GM12873 (cell line): ENCODE measurements around the gene EIF4G1.
A peak's percentile ranks its signal among the peaks of the same experiment; 100 is the strongest.

Source experiments
- CTCF ChIP-seq: IDR thresholded peaks from 2 replicates; pipeline ENCODE4 v1.5.1; 2012; ENCODE audit warnings: low read depth, mild to moderate bottlenecking, moderate library complexity, low read length, control low read depth; ENCODE audit not compliant: insufficient read depth; ENCODE audit errors: missing control alignments

Gene EIF4G1

GRCh38 chr3:184344579-184345316 lies 30.3 kb downstream of the EIF4G1 start:
- no peak for TF ChIP-seq CTCF

DNA sequence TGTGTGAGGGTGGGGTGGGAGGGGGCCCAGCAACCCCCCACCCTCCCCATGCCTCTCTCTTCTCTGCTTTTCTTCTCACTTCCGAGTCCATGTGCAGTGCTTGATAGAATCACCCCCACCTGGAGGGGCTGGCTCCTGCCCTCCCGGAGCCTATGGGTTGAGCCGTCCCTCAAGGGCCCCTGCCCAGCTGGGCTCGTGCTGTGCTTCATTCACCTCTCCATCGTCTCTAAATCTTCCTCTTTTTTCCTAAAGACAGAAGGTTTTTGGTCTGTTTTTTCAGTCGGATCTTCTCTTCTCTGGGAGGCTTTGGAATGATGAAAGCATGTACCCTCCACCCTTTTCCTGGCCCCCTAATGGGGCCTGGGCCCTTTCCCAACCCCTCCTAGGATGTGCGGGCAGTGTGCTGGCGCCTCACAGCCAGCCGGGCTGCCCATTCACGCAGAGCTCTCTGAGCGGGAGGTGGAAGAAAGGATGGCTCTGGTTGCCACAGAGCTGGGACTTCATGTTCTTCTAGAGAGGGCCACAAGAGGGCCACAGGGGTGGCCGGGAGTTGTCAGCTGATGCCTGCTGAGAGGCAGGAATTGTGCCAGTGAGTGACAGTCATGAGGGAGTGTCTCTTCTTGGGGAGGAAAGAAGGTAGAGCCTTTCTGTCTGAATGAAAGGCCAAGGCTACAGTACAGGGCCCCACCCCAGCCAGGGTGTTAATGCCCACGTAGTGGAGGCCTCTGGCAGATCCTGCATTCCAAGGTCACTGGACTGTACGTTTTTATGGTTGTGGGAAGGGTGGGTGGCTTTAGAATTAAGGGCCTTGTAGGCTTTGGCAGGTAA lies 31.1 kb downstream of the EIF4G1 start:
- peak; percentile 57 for TF ChIP-seq CTCF

DNA sequence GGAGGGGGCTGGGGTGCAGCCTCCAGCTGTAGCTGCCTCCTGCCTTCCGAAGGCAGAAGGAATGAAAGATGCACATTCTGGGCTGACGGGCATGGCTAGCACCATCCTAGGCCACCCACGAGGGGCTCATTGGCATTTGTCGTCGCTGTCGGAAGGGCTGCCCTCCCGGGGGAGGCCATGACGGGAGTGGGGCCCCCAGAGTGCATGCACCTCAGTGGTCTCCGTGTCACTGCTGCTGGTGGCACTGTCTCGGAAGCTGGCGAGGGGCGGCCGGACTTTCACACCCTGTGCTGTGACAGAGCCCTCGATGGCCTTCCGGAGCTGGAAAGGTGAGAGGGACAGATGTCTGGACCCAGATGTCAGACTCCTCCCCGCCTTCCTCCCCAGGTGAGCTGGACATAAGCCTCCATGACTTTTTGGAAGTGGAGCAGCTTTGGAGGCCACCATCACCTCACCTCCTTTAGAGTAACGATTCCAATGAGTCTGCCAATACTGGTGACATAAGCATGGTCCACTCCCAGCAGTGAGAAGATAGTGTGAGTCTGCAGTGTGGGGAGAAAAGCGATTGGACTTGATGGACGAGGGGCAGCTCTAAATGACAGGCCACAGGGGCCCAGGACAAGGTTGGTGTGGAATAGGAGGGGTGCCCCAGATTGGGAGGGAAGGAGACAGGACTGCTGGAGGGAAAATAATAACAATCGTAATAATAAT lies 32.2 kb downstream of the EIF4G1 start:
- TF ChIP-seq CTCF, result no peak

DNA sequence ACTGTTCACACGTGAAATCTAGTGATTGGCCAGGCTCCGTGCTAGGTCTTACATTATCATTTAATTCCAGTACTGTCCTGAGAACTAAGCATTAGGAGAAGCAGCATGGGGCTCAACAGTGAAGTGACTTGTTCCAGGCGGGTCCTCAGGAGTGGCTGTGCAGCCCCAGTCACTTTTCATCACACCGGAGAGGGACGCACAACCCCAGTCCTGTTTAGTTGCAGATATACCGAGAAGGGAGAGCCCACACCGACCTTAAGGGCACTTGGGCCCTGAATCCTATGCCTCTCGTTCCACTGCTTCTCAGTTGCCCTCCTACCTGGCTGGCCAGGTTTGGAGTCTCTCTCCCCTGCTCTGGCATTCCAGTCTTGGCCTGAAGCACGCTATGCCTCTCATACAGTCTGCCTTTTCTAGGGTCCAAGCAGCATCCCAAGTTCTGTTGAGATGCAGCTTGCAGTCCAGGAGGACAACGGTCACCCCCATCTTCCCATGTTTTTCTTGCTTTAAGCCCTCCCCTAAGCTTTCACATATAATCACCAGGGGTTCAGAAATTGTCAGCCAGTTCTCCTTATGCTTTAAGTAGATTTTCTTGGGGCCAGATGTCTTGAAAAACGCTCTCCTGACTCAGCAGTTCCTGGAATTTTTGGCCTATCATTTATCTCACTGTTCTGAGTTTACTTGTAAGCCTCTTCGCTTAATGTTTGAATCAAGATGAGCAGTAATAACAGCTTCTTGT lies 33.1 kb downstream of the EIF4G1 start:
- no peak for TF ChIP-seq CTCF

GRCh38 chr3:184348057-184348382 lies 33.6 kb downstream of the EIF4G1 start:
- TF ChIP-seq CTCF, result no peak

DNA sequence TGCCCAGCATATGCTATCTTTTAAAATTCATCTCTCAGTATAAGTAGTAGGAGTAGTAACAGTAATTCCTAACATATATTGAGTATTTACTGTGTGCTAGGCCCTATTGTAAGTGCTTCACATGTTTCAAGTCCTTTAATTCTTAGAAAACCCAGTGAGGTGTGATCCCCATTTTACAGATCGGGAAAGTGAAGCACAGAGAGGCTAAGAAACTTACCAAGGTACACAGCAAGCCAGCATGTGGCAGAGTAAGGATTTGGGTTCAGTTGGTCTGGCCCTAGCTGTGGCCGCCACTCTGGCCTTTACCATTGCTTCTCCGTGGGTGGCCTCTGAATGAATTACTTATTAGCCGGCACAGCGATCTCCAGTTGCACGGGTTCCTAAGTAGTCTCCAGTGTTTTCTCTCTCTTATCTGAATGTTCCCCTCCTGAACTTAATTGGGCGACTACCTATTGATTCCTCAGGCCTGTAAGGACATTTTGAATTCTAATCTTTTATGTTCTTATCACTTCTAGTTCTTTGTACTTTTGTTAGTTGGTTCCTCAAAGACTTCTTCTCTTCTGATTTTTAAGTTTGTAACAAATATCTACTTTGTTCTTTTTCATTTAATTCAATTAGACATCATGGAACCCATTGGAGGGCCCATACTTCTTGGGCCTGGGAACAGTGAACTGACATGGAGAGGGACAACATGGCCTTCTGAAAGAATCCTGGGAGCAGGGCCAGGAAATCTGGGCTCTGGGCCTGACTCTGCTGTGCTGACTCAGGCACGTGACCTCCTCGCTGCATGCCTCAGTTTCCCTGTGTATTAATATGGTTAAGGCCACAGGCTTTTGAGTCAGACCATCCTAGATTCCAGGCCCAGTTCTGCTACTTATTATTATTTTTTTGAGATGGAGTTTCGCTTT lies 35.4 kb downstream of the EIF4G1 start:
- TF ChIP-seq CTCF, result no peak
